Measurements from ENCODE around the gene CUL3. TPM values are rescaled to one million over a fixed set of nuclear protein-coding genes. Genes with fewer than 3 reads are reported as not detected.

Gene CUL3
- total RNA-seq, 4 donors from 2014 or later, result 68.5 to 75.1 (median 70.8) TPM

- ATAC-seq, result no peak
- H3K27me3 ChIP-seq, result no peaks in the 10 kb centered on the region
- WGBS, 2 donors (ENCODE audit: low coverage in 1 of 2), result 64 to 69% methylated on average over 3 of the region's 3 CpGs
- H3K27ac ChIP-seq, result no peak overlapping the region
- no peaks in the 10 kb centered on the region for H3K4me1 ChIP-seq
- TF ChIP-seq POLR2AphosphoS5 (IDR thresholded peaks at IDR 0.05), result no peak
- no peak overlapping the region for H3K4me3 ChIP-seq
- H3K9me3 ChIP-seq, result peaks cover 0 to 7% (median 0%) of the 10 kb centered on the region in 3 donors
- no peaks in the 10 kb centered on the region for H3K36me3 ChIP-seq
These were observed 158.5 kb downstream of the CUL3 start for GRCh38 chr2:224426656-224427055.

- no peak for ATAC-seq
These were observed 164.1 kb downstream of the CUL3 start for GRCh38 chr2:224421065-224421464.

More at GRCh38 chr2:224421065-224421464, 164.1 kb downstream of the CUL3 start:
- TF ChIP-seq POLR2AphosphoS5 (IDR thresholded peaks at IDR 0.05) (no peak), EP300 (IDR thresholded peaks at IDR 0.05) (no peak), POLR2A (IDR thresholded peaks at IDR 0.05) (no peak), CTCF (IDR thresholded peaks at IDR 0.05) (no peak)
- 71 to 87% methylated on average over 2 of the region's 2 CpGs for WGBS, 2 donors (ENCODE audit: low coverage in 1 of 2)
- no peaks in the 10 kb centered on the region for H3K4me1 ChIP-seq
- no peaks in the 10 kb centered on the region for H3K9me3 ChIP-seq
- H3K36me3 ChIP-seq, result no peaks in the 10 kb centered on the region
- no peak overlapping the region for H3K4me3 ChIP-seq
- no peak overlapping the region for H3K27ac ChIP-seq
- no peaks in the 10 kb centered on the region for H3K27me3 ChIP-seq

Other genes starting within 250 kb of the CUL3 start
- gene FAM124B, start 183.3 kb downstream of the CUL3 start, total RNA-seq, result 1 to 10 TPM in 3 of 4 donors, under 1 TPM in 1; 0.47 to 7.3 (median 2.6) TPM
- not detected for gene CCDC195, start 131.0 kb upstream of the CUL3 start, total RNA-seq

Measured in gastroesophageal sphincter (tissue), 4 donors.